Spleen (tissue), 11 donors: ENCODE results near the gene RNASE11. TPM values are rescaled to one million over a fixed set of nuclear protein-coding genes. Genes with fewer than 3 reads are reported as not detected.

ENCODE experiments used
- DNase-seq: peaks from one replicate; pipeline ENCODE4 v3.0.0-alpha.2; 2020
- H3K27ac ChIP-seq, 8 donors: fragments of 200-600 bp; sonication (generic) in 7 of 8; 1 replicate in 4 of 8; 2 replicates in 4 of 8; pipeline versions ENCODE4 v1.5.0 to v1.8.0; 2016 to 2021; ENCODE audit warnings: inconsistent platforms in 4 of 8, mild to moderate bottlenecking in 4 of 8, moderate library complexity in 1 of 8
- H3K27me3 ChIP-seq, 7 donors: fragments of 200-600 bp; sonication (generic) in 6 of 7; replicated peaks in 1 of 7; 1 replicate in 4 of 7; 2 replicates in 3 of 7; pipeline versions ENCODE4 v1.5.0 to v1.8.0; 2016 to 2021; ENCODE audit warnings: inconsistent platforms in 3 of 7, mild to moderate bottlenecking in 1 of 7
- H3K36me3 ChIP-seq, 6 donors: fragments of 200-600 bp; sonication (generic) in 5 of 6; 1 replicate in 4 of 6; 2 replicates in 2 of 6; pipeline versions ENCODE4 v1.5.0 to v1.8.0; 2016 to 2021; ENCODE audit warnings: inconsistent platforms in 2 of 6
- H3K4me1 ChIP-seq, 6 donors: fragments of 200-600 bp; sonication (generic) in 5 of 6; 1 replicate in 3 of 6; 2 replicates in 3 of 6; pipeline versions ENCODE4 v1.5.0 to v1.8.0; 2016 to 2021; ENCODE audit warnings: inconsistent platforms in 3 of 6
- H3K4me3 ChIP-seq, 8 donors: fragments of 200-600 bp; sonication (generic) in 7 of 8; 1 replicate in 4 of 8; 2 replicates in 4 of 8; pipeline versions ENCODE4 v1.5.0 to v1.8.0; 2016 to 2021; ENCODE audit warnings: inconsistent platforms in 4 of 8, mild to moderate bottlenecking in 4 of 8, moderate library complexity in 2 of 8
- H3K9me3 ChIP-seq, 8 donors: fragments of 200-600 bp; sonication (generic) in 7 of 8; 1 replicate in 4 of 8; 2 replicates in 4 of 8; pipeline versions ENCODE4 v1.5.0 to v1.8.0; 2016 to 2021; ENCODE audit warnings: inconsistent platforms in 4 of 8
- POLR2A ChIP-seq, 3 donors: fragments of 450-650 bp; IDR thresholded peaks; one replicate each; pipeline ENCODE4 v1.5.1; 2017; ENCODE audit warnings: antibody characterized with exemption in 3 of 3, mild to moderate bottlenecking in 1 of 3
- POLR2AphosphoS5 ChIP-seq, 3 donors: sonication (generic); formaldehyde crosslinking; IDR thresholded peaks; one replicate each; pipeline ENCODE4 v1.5.1; 2017; ENCODE audit warnings: antibody characterized with exemption in 3 of 3
- WGBS, 5 donors: extraction: QIAGEN DNeasy Blood & Tissue Kit in 3 of 5; methylation state at CpG; one replicate each; pipeline versions ENCODE4 v1.1.5 to v1.1.7; 2013 to 2018; 5-methylcytosine and 5-hydroxymethylcytosine counted together
- intact Hi-C: fragments of 100-400 bp; cut with DNase I; formaldehyde crosslinking; loops from one replicate; pipeline ENCODE4 v1.15.0; 2023; ENCODE audit warnings: low total_unique reads
- polyA plus RNA-seq, 3 donors: library from polyadenylated mRNA; stranded (reverse); fragments of 200-250 nt; gene quantifications; one replicate each; pipeline ENCODE4 v1.2.1, GENCODE V29; 2013
- total RNA-seq, 7 donors: library from RNA; depleted of rRNA in 3 of 7; stranded (reverse); fragments of >200 nt in 3 of 7; fragmentation: NEBNext Ultra II Directional in 4 of 7; extraction: Animal tissue kit (Norgen Biotek cat#: 25700) in 4 of 7; gene quantifications; one replicate each; pipeline versions ENCODE4 v1.1.0 to v1.2.1, GENCODE V29; 2016 to 2021
- TF ChIP-seq, protein P1 (sequence below), 11 experiments: fragments of 200-600 bp in 7 of 11; fragments of 450-650 bp in 4 of 11; sonication (generic) in 4 of 11; IDR thresholded peaks in 8 of 11; conservative IDR thresholded peaks in 3 of 11; 1 replicate in 7 of 11; 2 replicates in 4 of 11; pipeline versions ENCODE4 v1.4.0 to v1.8.0; 2016 to 2021; ENCODE audit warnings: antibody characterized with exemption in 11 of 11, inconsistent platforms in 4 of 11, mild to moderate bottlenecking in 1 of 11
- donor health status: healthy with polysubstance abuse.
- donor health status: DM: no; HTN: no; CAD: no; lungs with moderate emphysema.
- donor health status: DM: no; HTN: no; CAD: no.
- donor health status: Bipolar disorder and iron deficiency.
- donor health status: healthy.
- donor health status: DM: no; HTN: no; CAD: no.
- donor health status: DM: yes; HTN: yes; CAD: no.

The RNASE11 gene
- total and polyA plus RNA-seq, 10 donors, result not detected

DNA sequence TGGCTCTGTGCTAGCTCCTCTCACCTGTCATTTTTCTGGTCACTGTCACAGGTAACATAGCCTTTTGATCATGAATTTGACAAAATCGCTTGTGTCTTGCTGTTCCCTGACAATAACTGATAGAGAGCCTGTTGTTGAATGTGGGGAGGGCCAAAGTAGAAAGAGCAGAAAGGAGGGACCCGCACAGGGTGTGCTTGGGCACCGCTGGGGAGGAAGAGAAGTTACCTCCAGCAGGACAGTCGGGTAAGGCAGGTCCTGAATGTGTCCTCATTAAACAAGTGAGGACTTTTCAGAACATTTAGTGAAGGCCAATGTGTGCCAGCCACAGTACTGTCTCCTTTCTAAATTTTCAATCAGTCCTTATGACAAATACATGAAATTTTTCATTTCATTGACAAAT lies 3.4 kb upstream of the RNASE11 start, which contains the start of gene RNASE12:
RNASE12 (minus strand) TSS at position 142 of the 400 bp plus-strand sequence. CDS start 653 bp downstream, outside the sequence.
- Histone ChIP-seq H3K9me3 (no peaks in the 10 kb centered on the region), H3K27me3 (no peaks in the 10 kb centered on the region), H3K27ac (no peak within 1 kb of the TSS), H3K4me1 (no peaks in the 10 kb centered on the region), H3K4me3 (no peak within 1 kb of the TSS), H3K36me3 (no peaks in the 10 kb centered on the region)
- 78 to 94% (median 82%) methylated on average over 4 of the region's 4 CpGs for WGBS, 5 donors
- intact Hi-C loops, result loop anchor here (10.0 kb wide), 1 partner anchor 56 kb away; no protein-coding TSS in a partner anchor
- DNase-seq, result no peak
- TF ChIP-seq POLR2A (IDR thresholded peaks at IDR 0.05) (no peak), POLR2AphosphoS5 (IDR thresholded peaks at IDR 0.05) (no peak)
- TF ChIP-seq, protein P1, sequence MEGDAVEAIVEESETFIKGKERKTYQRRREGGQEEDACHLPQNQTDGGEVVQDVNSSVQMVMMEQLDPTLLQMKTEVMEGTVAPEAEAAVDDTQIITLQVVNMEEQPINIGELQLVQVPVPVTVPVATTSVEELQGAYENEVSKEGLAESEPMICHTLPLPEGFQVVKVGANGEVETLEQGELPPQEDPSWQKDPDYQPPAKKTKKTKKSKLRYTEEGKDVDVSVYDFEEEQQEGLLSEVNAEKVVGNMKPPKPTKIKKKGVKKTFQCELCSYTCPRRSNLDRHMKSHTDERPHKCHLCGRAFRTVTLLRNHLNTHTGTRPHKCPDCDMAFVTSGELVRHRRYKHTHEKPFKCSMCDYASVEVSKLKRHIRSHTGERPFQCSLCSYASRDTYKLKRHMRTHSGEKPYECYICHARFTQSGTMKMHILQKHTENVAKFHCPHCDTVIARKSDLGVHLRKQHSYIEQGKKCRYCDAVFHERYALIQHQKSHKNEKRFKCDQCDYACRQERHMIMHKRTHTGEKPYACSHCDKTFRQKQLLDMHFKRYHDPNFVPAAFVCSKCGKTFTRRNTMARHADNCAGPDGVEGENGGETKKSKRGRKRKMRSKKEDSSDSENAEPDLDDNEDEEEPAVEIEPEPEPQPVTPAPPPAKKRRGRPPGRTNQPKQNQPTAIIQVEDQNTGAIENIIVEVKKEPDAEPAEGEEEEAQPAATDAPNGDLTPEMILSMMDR (IDR thresholded peaks at IDR 0.05 in 8 of 11, conservative IDR thresholded peaks at IDR 0.05 in 3 of 11), result no peak

GRCh38 chr14:20583908-20584307 lies 3.9 kb downstream of the RNASE11 start:
- no peak overlapping the region for H3K27ac ChIP-seq
- no peak overlapping the region for H3K4me3 ChIP-seq
- TF ChIP-seq, protein P1 (IDR thresholded peaks at IDR 0.05 in 8 of 11, conservative IDR thresholded peaks at IDR 0.05 in 3 of 11), result no peak
- TF ChIP-seq POLR2A (IDR thresholded peaks at IDR 0.05), result no peak
- no peak for TF ChIP-seq POLR2AphosphoS5 (IDR thresholded peaks at IDR 0.05)
- 47 to 81% (median 72%) methylated on average over 5 of the region's 5 CpGs for WGBS, 5 donors
- no peaks in the 10 kb centered on the region for H3K4me1 ChIP-seq
- peaks cover 0 to 5% (median 0%) of the 10 kb centered on the region in 7 donors for H3K27me3 ChIP-seq
- no peak for DNase-seq
- H3K36me3 ChIP-seq, result no peaks in the 10 kb centered on the region
- peaks cover 0 to 4% (median 0%) of the 10 kb centered on the region in 8 donors for H3K9me3 ChIP-seq
- intact Hi-C loops, result no loop called here

DNA sequence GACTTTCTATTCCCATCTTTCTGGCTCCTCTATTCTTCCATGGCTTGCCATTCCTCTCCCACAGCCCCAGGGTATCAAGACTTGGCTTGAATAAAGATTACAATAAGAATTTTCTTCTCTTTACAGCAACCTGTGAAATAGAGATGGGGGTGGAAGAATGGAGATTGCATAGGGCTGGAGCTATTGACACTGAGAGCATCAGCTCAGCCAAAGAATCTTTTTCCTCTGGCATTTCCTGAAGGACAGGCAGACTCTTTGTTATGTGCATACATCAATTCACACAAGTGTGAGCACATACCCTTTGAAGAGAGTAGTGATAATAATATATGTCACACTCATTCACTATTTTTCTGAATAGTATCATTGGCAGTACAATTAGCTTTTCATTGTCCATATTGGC lies 4.7 kb downstream of the RNASE11 start:
- DNase-seq, result no peak
- H3K4me1 ChIP-seq, result no peaks in the 10 kb centered on the region
- intact Hi-C loops, result no loop called here
- no peak overlapping the region for H3K27ac ChIP-seq
- no peaks in the 10 kb centered on the region for H3K36me3 ChIP-seq
- H3K27me3 ChIP-seq, result peaks cover 0 to 5% (median 0%) of the 10 kb centered on the region in 7 donors
- TF ChIP-seq, protein P1 (IDR thresholded peaks at IDR 0.05 in 8 of 11, conservative IDR thresholded peaks at IDR 0.05 in 3 of 11), result no peak
- TF ChIP-seq POLR2AphosphoS5 (IDR thresholded peaks at IDR 0.05) (no peak), POLR2A (IDR thresholded peaks at IDR 0.05) (no peak)
- peaks cover 0 to 4% (median 0%) of the 10 kb centered on the region in 8 donors for H3K9me3 ChIP-seq
- H3K4me3 ChIP-seq, result no peak overlapping the region

- intact Hi-C loops, result no loop called here
- H3K4me3 ChIP-seq, result no peak overlapping the region
- no peaks in the 10 kb centered on the region for H3K9me3 ChIP-seq
- no peaks in the 10 kb centered on the region for H3K4me1 ChIP-seq
- TF ChIP-seq, protein P1 (IDR thresholded peaks at IDR 0.05 in 8 of 11, conservative IDR thresholded peaks at IDR 0.05 in 3 of 11), result no peak
- no peak for TF ChIP-seq POLR2AphosphoS5 (IDR thresholded peaks at IDR 0.05)
- no peak for TF ChIP-seq POLR2A (IDR thresholded peaks at IDR 0.05)
- no peak for DNase-seq
- H3K27ac ChIP-seq, result no peak overlapping the region
- no peaks in the 10 kb centered on the region for H3K36me3 ChIP-seq
- peaks cover 0 to 5% (median 0%) of the 10 kb centered on the region in 7 donors for H3K27me3 ChIP-seq
- WGBS, 5 donors, result 74 to 81% (median 75%) methylated on average over 4 of the region's 4 CpGs
Observed at GRCh38 chr14:20580242-20580641, 7.6 kb downstream of the RNASE11 start.
